ENCODE results near the gene PCDH17.

Gene PCDH17

DNA sequence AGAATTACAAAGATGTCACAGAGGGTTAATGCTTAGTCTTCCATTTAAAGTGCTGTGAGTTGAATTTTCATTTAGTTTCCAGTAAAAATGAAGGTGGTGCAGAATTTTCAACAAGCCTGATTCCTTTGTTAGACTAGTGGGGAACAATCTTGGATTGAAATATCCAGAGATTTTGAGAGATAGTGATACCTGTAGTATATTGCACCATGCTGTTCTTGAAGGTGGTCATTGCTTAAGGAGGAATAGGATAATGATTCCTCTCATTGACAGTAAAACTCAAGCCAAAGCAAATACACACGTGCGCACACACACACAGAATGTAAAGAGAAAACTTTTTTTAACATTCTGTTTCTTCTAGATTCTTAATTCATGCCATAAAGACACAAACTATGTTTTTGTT, 5.3 kb downstream of the PCDH17 start:
- no peak overlapping the region for H3K4me3 ChIP-seq (ENCODE audit: low read depth, low read length)
- H3K27ac ChIP-seq (ENCODE audit: low read depth, low read length), result no peak overlapping the region
- peaks cover 60% of the 10 kb centered on the region for H3K27me3 ChIP-seq (ENCODE audit: control insufficient read depth, insufficient read depth, low read length)
- peaks cover 14% of the 10 kb centered on the region; the same call in 1 of the 2 replicates for H3K4me1 ChIP-seq (ENCODE audit: control insufficient read depth, insufficient read depth, low read length)
- H3K9ac ChIP-seq (ENCODE audit: low read length), result no peak overlapping the region
- no peaks in the 10 kb centered on the region for H3K9me3 ChIP-seq (ENCODE audit: control insufficient read depth, insufficient read depth, low read depth, low read length)
- no peaks in the 10 kb centered on the region for H3K36me3 ChIP-seq (ENCODE audit: control insufficient read depth, insufficient read depth, low read length)

GRCh38 chr13:57637515-57637914, 6.0 kb downstream of the PCDH17 start:
- Histone ChIP-seq H3K27me3 (ENCODE audit: control insufficient read depth, insufficient read depth, low read length) (peaks cover 53% of the 10 kb centered on the region), H3K9ac (ENCODE audit: low read length) (no peak overlapping the region), H3K27ac (ENCODE audit: low read depth, low read length) (no peak overlapping the region), H3K4me3 (ENCODE audit: low read depth, low read length) (no peak overlapping the region), H3K4me1 (ENCODE audit: control insufficient read depth, insufficient read depth, low read length) (peaks cover 14% of the 10 kb centered on the region; the same call in 1 of the 2 replicates), H3K9me3 (ENCODE audit: control insufficient read depth, insufficient read depth, low read depth, low read length) (no peaks in the 10 kb centered on the region), H3K36me3 (ENCODE audit: control insufficient read depth, insufficient read depth, low read length) (no peaks in the 10 kb centered on the region)

DNA sequence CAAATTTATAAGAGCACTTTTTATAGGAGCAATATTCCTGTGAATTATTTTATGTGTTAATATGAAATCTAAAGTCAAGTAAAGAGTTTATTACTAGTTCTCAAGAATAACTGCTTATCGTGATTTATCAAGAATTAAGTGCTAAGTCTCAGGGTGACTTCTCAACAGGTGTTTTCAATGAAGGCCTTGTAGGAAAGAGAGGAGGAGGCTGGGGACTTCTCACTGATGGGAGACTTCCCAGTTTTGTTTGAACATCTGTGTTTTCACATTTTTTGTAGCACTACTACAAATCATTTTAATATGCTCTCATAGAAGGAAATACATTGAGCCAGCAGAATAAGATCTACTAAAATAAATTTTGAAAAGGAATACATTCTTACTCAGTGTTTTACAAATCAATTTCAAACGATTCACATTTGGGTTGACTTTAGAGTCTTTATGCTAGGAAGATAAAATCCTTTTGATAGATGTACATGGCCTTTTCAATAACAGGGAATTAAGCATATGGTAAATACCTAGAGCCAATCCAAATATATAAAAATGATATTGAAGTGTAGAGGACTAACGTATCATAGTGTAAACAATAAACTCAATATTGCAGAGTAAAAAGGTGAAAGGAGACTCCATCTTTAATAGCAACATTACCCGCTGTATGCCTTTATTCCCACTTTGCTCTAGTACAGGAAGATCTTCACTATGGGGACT, 6.8 kb downstream of the PCDH17 start:
- Histone ChIP-seq H3K27ac (ENCODE audit: low read depth, low read length) (no peak overlapping the region), H3K36me3 (ENCODE audit: control insufficient read depth, insufficient read depth, low read length) (no peaks in the 10 kb centered on the region), H3K27me3 (ENCODE audit: control insufficient read depth, insufficient read depth, low read length) (peaks cover 45% of the 10 kb centered on the region), H3K9me3 (ENCODE audit: control insufficient read depth, insufficient read depth, low read depth, low read length) (no peaks in the 10 kb centered on the region), H3K9ac (ENCODE audit: low read length) (no peak overlapping the region), H3K4me1 (ENCODE audit: control insufficient read depth, insufficient read depth, low read length) (peaks cover 9% of the 10 kb centered on the region; the same call in 1 of the 2 replicates), H3K4me3 (ENCODE audit: low read depth, low read length) (no peak overlapping the region)

GRCh38 chr13:57640607-57641006, 9.1 kb downstream of the PCDH17 start:
- Histone ChIP-seq H3K9me3 (ENCODE audit: control insufficient read depth, insufficient read depth, low read depth, low read length) (no peaks in the 10 kb centered on the region), H3K27me3 (ENCODE audit: control insufficient read depth, insufficient read depth, low read length) (peaks cover 23% of the 10 kb centered on the region), H3K4me3 (ENCODE audit: low read depth, low read length) (no peak overlapping the region), H3K36me3 (ENCODE audit: control insufficient read depth, insufficient read depth, low read length) (no peaks in the 10 kb centered on the region), H3K27ac (ENCODE audit: low read depth, low read length) (no peak overlapping the region), H3K4me1 (ENCODE audit: control insufficient read depth, insufficient read depth, low read length) (no peaks in the 10 kb centered on the region), H3K9ac (ENCODE audit: low read length) (no peak overlapping the region)

DNA sequence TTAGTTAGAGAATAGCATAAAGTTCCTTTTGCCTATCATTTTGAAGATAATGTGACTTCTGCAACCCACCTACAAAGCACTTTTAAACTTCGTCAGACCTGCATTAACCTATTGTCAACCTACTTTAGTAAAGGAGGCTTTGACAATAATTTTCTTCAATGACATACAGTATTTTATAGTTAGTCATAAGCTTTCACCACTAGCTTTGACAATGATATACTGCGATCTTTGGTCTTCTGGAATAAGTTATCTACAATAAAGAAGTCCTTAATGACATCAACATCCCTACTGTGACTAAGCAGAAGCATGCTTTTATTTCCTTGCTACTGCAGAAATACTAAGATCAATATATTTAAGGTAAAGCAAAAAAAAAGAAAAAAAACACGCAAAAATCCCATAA, 9.5 kb downstream of the PCDH17 start:
- no peaks in the 10 kb centered on the region for H3K4me1 ChIP-seq (ENCODE audit: control insufficient read depth, insufficient read depth, low read length)

DNA sequence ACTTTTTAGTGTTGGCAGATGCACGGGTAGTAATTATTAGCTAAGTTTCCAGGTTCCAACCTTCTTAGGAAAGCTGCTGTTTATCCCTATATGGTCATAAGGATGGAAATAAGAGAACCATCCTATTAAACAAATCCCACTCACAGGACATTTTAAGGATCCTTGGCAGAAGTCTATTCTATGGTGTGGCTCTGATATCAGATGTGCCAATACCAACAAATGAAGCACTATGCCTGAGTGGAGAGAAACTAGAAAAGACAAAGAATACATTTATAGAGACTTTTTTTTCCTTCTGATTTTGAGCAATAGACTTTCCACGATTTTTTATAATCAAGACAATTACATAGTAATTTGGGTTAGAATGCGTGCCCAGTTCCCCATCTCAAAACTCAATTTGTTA, 12.6 kb downstream of the PCDH17 start:
- Histone ChIP-seq H3K27ac (ENCODE audit: low read depth, low read length) (no peak overlapping the region), H3K4me3 (ENCODE audit: low read depth, low read length) (no peak overlapping the region), H3K4me1 (ENCODE audit: control insufficient read depth, insufficient read depth, low read length) (no peaks in the 10 kb centered on the region), H3K9me3 (ENCODE audit: control insufficient read depth, insufficient read depth, low read depth, low read length) (no peaks in the 10 kb centered on the region), H3K9ac (ENCODE audit: low read length) (no peak overlapping the region), H3K27me3 (ENCODE audit: control insufficient read depth, insufficient read depth, low read length) (no peaks in the 10 kb centered on the region), H3K36me3 (ENCODE audit: control insufficient read depth, insufficient read depth, low read length) (no peaks in the 10 kb centered on the region)

More for the DNA sequence above, 9.5 kb downstream of the PCDH17 start:
- Histone ChIP-seq H3K27me3 (ENCODE audit: control insufficient read depth, insufficient read depth, low read length) (peaks cover 18% of the 10 kb centered on the region), H3K27ac (ENCODE audit: low read depth, low read length) (no peak overlapping the region), H3K9me3 (ENCODE audit: control insufficient read depth, insufficient read depth, low read depth, low read length) (no peaks in the 10 kb centered on the region), H3K36me3 (ENCODE audit: control insufficient read depth, insufficient read depth, low read length) (no peaks in the 10 kb centered on the region), H3K9ac (ENCODE audit: low read length) (no peak overlapping the region), H3K4me3 (ENCODE audit: low read depth, low read length) (no peak overlapping the region)

DNA sequence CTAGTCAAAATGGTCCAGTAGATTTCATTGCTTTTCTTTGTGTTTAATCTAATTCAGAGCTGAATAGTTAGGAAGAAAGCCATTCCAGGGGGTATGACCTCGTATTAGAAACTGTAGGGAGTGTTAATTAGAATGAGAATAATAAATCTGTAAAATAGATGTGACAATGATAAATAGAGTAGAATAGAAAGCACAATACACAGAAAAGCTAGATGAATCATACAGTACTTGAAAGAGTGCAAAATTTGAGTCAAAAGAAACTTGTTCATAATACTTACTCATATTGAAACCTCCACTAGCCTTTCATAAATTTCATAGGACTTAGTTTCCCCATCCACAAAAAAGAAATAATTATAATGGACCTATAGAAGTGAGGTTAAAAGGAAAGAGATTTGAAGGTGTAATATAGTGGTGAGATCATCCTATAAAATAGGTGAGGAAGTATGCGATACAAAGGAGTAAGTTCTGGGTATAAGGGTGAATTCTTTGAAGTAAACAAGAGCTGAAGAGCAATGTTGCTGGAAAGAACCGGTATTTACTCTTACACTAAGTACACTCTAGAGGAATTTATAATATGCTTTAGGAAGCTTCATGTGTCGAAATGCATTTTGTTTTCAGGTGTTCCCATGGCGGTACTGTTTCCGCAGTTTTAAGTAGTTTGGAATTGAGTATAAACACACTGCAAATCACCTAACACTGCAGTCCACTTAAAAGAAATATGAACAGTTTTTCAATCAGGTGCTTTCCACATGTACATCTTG, 21.9 kb downstream of the PCDH17 start:
- Histone ChIP-seq H3K27me3 (ENCODE audit: control insufficient read depth, insufficient read depth, low read length) (no peaks in the 10 kb centered on the region), H3K27ac (ENCODE audit: low read depth, low read length) (no peak overlapping the region), H3K9me3 (ENCODE audit: control insufficient read depth, insufficient read depth, low read depth, low read length) (no peaks in the 10 kb centered on the region), H3K36me3 (ENCODE audit: control insufficient read depth, insufficient read depth, low read length) (no peaks in the 10 kb centered on the region), H3K9ac (ENCODE audit: low read length) (no peak overlapping the region), H3K4me1 (ENCODE audit: control insufficient read depth, insufficient read depth, low read length) (no peaks in the 10 kb centered on the region), H3K4me3 (ENCODE audit: low read depth, low read length) (no peak overlapping the region)

- Histone ChIP-seq H3K27ac (ENCODE audit: low read depth, low read length) (no peak overlapping the region), H3K36me3 (ENCODE audit: control insufficient read depth, insufficient read depth, low read length) (no peaks in the 10 kb centered on the region), H3K27me3 (ENCODE audit: control insufficient read depth, insufficient read depth, low read length) (no peaks in the 10 kb centered on the region), H3K9ac (ENCODE audit: low read length) (no peak overlapping the region), H3K4me3 (ENCODE audit: low read depth, low read length) (no peak overlapping the region), H3K4me1 (ENCODE audit: control insufficient read depth, insufficient read depth, low read length) (0 out of 2 replicates have a peak, but pooled peaks cover 2% of the 10 kb centered on the region), H3K9me3 (ENCODE audit: control insufficient read depth, insufficient read depth, low read depth, low read length) (no peaks in the 10 kb centered on the region)
Measured at GRCh38 chr13:57665481-57665880, 33.9 kb downstream of the PCDH17 start.

DNA sequence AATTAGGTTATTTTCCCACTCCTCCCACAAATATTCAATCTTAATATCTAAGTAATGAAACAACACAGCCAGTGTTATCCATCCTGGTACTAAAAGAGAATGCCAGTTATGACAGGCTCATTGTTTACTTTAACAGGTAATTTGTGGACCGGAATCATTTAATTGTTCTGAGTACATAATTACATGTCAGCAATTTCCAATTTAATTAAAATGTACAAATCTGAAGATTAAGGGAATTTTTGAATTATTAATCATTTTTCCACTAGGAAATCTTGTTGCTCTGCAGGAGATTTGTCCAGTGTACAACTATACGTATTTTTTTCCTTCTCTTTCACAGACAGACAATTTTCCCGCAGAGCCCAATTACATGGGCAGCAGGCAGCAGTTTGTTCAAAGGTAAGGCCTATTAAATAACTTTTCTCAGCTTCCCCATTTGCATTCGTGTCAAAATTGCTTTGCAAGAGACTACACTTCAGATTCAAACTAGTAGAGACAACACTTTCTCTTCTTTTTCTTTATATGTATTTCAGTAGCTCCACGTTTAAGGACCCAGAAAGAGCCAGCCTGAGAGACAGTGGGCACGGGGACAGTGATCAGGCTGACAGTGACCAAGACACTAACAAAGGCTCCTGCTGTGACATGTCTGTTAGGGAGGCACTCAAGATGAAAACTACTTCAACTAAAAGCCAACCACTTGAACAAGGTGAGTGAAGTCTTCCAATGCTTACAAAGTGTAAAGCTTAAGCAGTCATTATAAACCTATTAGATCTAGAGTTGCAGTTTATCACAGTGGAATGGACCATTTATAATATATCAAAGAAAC, 34.8 kb downstream of the PCDH17 start:
- no peaks in the 10 kb centered on the region for H3K9me3 ChIP-seq (ENCODE audit: control insufficient read depth, insufficient read depth, low read depth, low read length)
- H3K9ac ChIP-seq (ENCODE audit: low read length), result no peak overlapping the region
- H3K4me1 ChIP-seq (ENCODE audit: control insufficient read depth, insufficient read depth, low read length), result peaks cover 3% of the 10 kb centered on the region; the same call in 1 of the 2 replicates
- no peak overlapping the region for H3K27ac ChIP-seq (ENCODE audit: low read depth, low read length)
- H3K27me3 ChIP-seq (ENCODE audit: control insufficient read depth, insufficient read depth, low read length), result no peaks in the 10 kb centered on the region
- H3K4me3 ChIP-seq (ENCODE audit: low read depth, low read length), result no peak overlapping the region
- H3K36me3 ChIP-seq (ENCODE audit: control insufficient read depth, insufficient read depth, low read length), result no peaks in the 10 kb centered on the region

DNA sequence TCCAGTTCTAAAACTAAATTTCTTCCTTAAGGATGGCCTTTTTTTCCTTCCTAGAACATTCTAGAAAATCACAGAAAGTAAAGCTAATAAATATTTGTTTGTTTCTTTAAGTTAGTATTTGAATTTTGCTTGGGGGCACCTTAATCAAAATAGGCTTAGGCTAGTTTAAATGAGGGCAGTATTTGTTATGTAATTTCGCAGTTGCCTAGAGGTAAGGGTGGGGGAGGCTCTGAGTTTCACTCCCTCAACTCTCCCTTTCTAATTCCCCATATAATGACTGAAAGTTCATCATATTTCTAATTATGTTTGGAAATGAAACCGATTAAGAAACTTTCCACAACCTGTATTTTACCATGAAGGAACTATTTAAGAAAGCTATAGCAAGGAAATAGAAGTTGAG, 40.6 kb downstream of the PCDH17 start:
- Histone ChIP-seq H3K36me3 (ENCODE audit: control insufficient read depth, insufficient read depth, low read length) (no peaks in the 10 kb centered on the region), H3K4me1 (ENCODE audit: control insufficient read depth, insufficient read depth, low read length) (peaks cover 29% of the 10 kb centered on the region), H3K27me3 (ENCODE audit: control insufficient read depth, insufficient read depth, low read length) (no peaks in the 10 kb centered on the region), H3K9ac (ENCODE audit: low read length) (no peak overlapping the region), H3K9me3 (ENCODE audit: control insufficient read depth, insufficient read depth, low read depth, low read length) (no peaks in the 10 kb centered on the region), H3K4me3 (ENCODE audit: low read depth, low read length) (no peak overlapping the region), H3K27ac (ENCODE audit: low read depth, low read length) (peak overlapping the region; percentile 69)
